RWPE1 (cell line): Measurements from ENCODE around the gene PKP4.

Experiments
- CTCF ChIA-PET: fragments of 350-600 bp; sonication (Branson Sonifier 250); formaldehyde crosslinking; extraction: SDS; loops from one replicate; lab custom pipeline; 2021; lab: Yijun Ruan, JAX
- POLR2A ChIA-PET: fragments of 400-600 bp; formaldehyde crosslinking; extraction: SDS; loops from one replicate; lab custom pipeline; 2020; ENCODE audit warnings: antibody characterized with exemption; ENCODE audit not compliant: low non-redundant PET; lab: Yijun Ruan, JAX
- DNase-seq: peaks from one replicate; pipeline ENCODE4 v3.0.0; 2012; ENCODE audit warnings: low spot score
- H3K27ac ChIP-seq: fragments of 450-650 bp; 2 replicates; pipeline ENCODE4 v1.5.1; 2017
- TF ChIP-seq, protein P1 (sequence below): fragments of 450-650 bp; conservative IDR thresholded peaks from 2 replicates; pipeline ENCODE4 v1.5.1; 2017; ENCODE audit warnings: low read depth, mild to moderate bottlenecking

The PKP4 gene

DNA sequence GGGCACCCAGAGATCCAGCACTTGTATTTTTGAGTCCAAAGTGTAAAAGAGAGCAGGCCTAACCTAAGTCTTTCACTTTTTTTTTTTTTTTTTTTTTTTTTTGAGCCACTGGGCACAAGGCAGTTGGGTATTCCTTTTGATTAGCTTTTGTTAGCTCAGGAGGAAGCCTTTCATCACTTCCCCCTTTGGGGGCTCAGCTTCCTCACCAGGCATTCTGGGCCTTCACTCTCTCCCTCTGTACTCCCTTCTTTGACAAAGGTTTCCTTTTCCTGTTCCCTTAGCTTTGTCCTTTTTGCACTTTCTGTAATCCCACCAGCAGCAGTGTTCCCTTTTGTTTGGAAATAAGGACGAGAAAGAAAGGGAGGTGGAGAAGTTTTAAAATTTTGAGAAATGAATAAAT, 88.2 kb downstream of the PKP4 start:
- CTCF ChIA-PET = interaction anchor here (0.9 kb wide), 1 partner anchor 200 kb away, joined by 3 read pairs; no protein-coding TSS in a partner anchor
- POLR2A ChIA-PET = no interaction called here
- TF ChIP-seq, protein P1, sequence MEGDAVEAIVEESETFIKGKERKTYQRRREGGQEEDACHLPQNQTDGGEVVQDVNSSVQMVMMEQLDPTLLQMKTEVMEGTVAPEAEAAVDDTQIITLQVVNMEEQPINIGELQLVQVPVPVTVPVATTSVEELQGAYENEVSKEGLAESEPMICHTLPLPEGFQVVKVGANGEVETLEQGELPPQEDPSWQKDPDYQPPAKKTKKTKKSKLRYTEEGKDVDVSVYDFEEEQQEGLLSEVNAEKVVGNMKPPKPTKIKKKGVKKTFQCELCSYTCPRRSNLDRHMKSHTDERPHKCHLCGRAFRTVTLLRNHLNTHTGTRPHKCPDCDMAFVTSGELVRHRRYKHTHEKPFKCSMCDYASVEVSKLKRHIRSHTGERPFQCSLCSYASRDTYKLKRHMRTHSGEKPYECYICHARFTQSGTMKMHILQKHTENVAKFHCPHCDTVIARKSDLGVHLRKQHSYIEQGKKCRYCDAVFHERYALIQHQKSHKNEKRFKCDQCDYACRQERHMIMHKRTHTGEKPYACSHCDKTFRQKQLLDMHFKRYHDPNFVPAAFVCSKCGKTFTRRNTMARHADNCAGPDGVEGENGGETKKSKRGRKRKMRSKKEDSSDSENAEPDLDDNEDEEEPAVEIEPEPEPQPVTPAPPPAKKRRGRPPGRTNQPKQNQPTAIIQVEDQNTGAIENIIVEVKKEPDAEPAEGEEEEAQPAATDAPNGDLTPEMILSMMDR = no peak
- no peak overlapping the region for H3K27ac ChIP-seq
- no peak for DNase-seq

DNA sequence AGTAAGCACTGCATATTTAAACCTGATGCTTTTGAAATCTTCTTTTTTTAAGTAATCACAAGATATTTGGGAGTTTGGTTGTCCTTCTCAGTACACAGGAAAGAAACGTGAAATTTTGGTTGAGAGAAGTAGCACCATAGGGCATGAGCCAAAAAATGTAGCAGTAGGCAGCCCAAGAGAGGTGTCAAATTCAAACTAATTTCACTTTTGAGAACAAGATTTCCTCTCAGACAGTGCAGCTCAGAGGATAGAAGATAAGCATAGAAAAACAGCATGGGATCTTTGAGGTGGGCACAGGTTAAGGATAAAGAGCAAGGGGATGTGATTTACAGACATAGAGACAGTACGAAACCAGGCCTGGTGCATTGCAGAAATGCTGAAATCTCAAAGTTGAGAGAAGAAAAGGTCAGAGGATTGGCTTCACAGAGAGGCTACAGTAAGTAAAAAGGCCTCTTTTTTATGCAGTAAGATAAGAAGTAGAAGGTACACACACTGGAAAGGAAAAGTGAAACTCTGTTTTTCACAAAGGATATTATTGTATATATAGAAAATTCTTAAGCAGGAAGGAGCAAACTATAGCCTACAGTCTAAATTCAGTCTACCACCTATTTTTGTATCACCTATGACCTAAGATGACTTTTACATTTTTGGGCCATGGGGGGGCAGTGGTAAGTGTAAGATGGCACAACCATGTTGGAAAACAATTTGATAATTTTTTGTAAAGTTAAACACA, 89.8 kb downstream of the PKP4 start:
- H3K27ac ChIP-seq = no peak overlapping the region
- TF ChIP-seq, protein P1 = no peak
- ChIA-PET CTCF (no interaction called here), POLR2A (no interaction called here)
- DNase-seq = no peak

DNA sequence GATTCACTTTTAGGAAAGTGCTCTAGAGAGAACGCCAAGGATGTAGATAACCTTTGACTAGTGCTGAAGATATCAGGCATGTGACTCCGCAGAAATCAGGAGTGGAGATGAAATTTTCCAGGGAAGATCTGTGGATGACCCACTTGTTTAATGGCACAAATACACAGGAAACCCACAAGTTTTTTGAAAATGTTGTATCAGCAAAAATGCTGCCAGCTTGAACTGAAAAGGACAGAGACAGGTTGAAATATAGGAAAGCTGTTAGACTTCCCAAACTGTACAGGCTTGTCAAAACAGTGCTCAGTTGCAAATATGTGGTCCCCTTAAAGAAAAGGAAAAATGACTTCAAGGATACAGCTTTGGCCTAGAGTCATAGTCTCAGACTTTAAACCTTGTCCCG, 96.5 kb downstream of the PKP4 start:
- H3K27ac ChIP-seq = no peak overlapping the region
- ChIA-PET CTCF (no interaction called here), POLR2A (no interaction called here)
- TF ChIP-seq, protein P1 = no peak
- DNase-seq = no peak

DNA sequence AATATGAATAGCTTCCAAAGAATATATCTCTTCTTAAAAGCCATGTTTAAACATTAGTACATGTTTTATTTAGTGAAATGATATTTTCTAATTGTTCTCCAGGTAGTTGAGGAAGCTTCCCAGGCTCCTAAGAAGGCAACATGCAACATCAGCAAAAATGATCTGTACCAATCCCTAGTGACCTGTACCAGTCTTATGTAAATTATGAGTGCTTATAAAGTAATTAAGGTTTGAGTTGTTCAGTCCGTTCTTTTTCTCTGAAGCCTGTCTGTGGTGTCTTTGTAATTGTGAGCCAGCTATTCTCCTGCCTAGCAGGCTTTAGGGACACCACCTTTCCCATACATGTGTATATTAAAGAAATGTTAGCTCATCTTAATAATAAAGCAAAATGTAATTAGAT, 98.2 kb downstream of the PKP4 start:
- CTCF ChIA-PET = no interaction called here
- TF ChIP-seq, protein P1 = no peak
- no peak overlapping the region for H3K27ac ChIP-seq

DNA sequence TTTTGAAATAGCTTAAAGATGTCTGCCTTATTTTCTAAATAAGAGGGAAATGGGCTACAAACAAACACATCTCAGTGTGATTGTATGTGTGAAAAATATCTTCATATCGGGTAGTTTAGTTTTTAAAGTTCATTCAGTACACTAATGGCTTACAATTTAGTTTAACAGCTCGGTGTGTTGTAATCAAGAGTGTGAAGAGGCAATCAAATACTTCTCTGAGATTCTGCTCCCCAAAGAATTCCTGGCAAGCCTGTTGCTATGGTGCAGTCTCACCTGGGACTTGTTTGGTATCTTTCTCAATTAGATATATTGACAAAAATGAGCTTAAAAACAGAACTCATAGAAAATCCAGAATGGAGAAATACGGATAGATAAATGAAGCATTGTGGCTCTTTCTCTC, 99.4 kb downstream of the PKP4 start:
- CTCF ChIA-PET = interaction anchor here (0.8 kb wide), 1 partner anchor 45 kb away, joined by 4 read pairs; no protein-coding TSS in a partner anchor
- POLR2A ChIA-PET = no interaction called here
- TF ChIP-seq, protein P1 = no peak
- DNase-seq = no peak
- no peak overlapping the region for H3K27ac ChIP-seq

More for the DNA sequence above, 98.2 kb downstream of the PKP4 start:
- POLR2A ChIA-PET = no interaction called here
- DNase-seq = no peak

DNA sequence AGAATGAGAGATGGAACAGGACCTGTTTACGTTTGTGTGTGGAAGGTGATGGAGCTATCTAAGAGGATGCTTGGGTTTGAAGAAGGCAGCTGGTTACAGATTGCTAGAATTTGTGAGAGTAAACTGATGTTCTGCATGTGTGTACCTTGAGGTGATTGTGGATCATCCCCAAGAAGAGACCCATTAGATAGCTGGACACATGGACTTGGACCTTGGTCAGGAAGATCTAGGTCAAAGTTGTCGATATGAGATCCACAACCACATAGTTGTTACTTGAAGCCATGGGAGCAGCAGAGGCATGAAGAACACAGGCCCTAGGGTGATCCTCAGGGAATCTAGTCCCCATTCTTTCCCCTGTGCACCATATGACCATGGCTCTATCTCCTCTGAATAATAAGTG, 101.0 kb downstream of the PKP4 start:
- TF ChIP-seq, protein P1 = no peak
- H3K27ac ChIP-seq = no peak overlapping the region
- DNase-seq = no peak
- CTCF ChIA-PET = no interaction called here
- POLR2A ChIA-PET = no interaction called here
